SK-N-SH treated with all-trans-retinoic acid at 6 μM for 48 hours (cell line): ENCODE results near the gene RPL21.

Experiments
- CSRNP3 ChIP-seq: fragments of 250-450 bp; sonication (Bioruptor Pico); IDR thresholded peaks from 2 replicates; pipeline ENCODE4 v1.5.1; 2021; ENCODE audit warnings: mild to moderate bottlenecking, moderate library complexity
- RARB ChIP-seq: fragments of 250-450 bp; sonication (Bioruptor Pico); IDR thresholded peaks from 2 replicates; pipeline ENCODE4 v1.8.0; 2021; ENCODE audit warnings: mild to moderate bottlenecking, moderate library complexity
- ZC3H10 ChIP-seq: fragments of 250-450 bp; sonication (Bioruptor Pico); IDR thresholded peaks from 2 replicates; pipeline ENCODE4 v1.5.1; 2021; ENCODE audit warnings: mild to moderate bottlenecking, moderate library complexity

GRCh38 chr13:27261396-27261795 is 10.0 kb downstream of the RPL21 start:
- no peak for TF ChIP-seq CSRNP3
- no peak for TF ChIP-seq ZC3H10 (CRISPR knock-in tag)
- TF ChIP-seq RARB (CRISPR knock-in tag) = no peak
